NCI-H524 treated with DMSO at 0.1 percent for 48 hours (cell line): ENCODE results near the gene FOXP1.
A peak's percentile ranks its signal among the peaks of the same experiment; 100 is the strongest.

ENCODE experiments used
- DNase-seq: peaks from one replicate; lab custom pipeline; 2025; lab: John Stamatoyannopoulos, UW

FOXP1 gene

GRCh38 chr3:71583566-71584393 lies at the start of gene FOXP1:
Gene FOXP1 (minus strand): TSS chr3:71583728. CDS start chr3:71198381, 385,347 bp downstream.
- DNase-seq = peak; percentile 43

DNA sequence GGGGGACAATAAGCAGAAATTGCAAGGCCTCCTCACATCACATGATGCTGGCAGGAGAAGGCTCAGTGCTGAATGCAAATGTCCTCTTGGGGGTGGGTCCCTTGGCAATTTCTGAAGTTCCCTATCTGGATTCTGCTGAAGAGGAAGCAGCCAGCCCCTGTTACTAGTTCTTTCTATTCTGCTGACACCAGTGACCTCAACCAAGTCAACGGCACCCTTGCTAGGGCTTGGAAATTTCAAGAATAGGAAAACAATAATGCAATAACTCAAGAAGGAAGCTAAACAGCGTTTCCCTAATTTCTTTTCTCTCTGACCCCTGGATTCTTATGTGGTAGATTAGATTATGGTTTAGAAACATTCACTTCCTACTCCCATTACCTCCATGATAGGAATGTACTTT lies 46.2 kb upstream of the FOXP1 start:
- DNase-seq = no peak

DNA sequence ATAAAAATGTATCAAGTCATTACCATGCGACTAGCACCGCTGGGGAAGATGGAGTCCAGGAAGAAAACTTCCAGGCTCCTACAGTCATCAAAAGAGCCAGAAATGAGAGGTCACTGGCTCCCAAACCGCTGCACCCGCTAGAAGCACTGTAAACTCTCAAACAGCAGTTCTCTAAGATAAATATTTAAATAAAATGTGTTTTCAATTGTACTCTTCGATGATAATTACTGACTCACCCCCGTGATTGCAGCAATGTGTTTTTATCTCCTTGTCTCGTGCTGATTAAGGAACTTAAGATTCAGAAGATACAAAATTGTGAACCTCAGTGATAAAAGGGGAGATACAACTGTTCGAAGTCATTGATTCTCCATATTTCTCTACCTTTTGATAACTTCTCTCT lies 45.8 kb upstream of the FOXP1 start:
- no peak for DNase-seq

GRCh38 chr3:71628522-71628921 lies 45.0 kb upstream of the FOXP1 start:
- no peak for DNase-seq

DNA sequence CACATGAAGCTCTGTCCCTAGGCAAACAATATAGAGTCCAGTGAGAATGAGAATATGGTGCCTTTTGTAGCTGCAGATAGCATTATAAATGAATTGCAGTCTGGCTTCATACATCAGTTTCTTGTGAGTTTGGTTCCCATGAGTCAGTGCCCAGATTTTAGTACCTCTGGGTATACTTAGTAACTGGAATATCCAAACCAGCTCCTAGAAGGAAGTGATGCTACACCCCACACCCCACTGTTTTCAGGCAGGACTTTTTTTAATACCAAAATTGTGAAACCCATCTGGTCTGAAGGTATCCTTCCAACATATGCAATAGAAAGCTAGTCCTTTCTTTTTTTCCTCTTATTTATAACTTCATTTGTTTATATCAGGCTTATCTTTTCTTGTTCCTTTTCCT lies 42.1 kb upstream of the FOXP1 start:
- DNase-seq = no peak

DNA sequence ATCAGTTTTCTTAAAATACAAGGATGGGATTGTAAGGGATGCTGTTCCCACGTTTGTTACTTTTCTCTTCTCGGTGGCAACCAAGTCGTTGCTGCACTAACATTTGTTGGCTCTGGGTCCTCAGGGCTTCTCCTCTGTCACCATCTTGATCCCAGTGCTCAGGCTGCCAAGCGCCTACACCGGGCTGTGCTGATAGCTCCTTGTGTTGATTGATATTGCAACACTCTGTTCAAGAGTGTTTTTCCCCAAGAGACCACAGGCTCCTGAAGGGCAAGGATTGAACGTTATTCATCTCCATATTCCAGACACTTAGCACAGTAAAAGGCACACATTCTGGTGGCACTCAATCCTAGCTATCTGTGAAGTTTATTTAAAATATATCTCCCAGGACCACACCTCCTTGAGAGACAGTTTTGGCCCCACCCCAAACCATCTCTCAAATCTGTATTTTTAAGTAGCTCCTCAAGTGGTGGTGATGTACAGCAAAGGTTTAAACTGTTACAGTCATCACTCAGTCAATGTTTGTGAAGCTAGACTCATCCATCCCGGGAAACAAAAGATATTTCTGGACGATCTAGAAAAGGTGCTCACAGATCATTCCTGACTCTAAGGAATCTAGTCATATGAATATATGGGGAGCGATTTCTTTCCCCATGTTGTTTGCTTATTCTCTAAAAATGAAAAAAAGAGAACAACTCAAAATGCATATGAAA lies 38.5 kb upstream of the FOXP1 start:
- DNase-seq = no peak

- no peak for DNase-seq
Observed at GRCh38 chr3:71618538-71618937, 35.0 kb upstream of the FOXP1 start.

GRCh38 chr3:71616571-71617021 lies 33.1 kb upstream of the FOXP1 start:
- no peak for DNase-seq

DNA sequence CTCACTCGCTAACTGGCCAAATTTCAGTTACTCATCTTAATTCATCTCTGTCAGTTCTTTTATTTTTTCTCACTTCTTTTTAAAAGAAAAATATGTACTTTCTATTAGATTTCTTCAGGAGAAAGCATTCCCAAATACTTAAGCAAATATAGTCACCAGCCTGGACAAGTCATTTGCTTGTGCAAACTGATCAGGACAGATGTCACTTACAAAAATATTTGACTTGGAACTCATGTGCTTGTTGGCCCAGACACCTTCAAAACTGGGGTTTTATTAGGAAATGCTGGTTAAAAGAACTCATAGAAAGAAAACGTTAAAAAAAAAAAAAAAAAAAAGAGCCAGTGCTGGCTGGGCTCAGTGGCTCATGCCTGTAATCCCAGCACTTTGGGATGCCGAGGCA lies 31.3 kb upstream of the FOXP1 start:
- DNase-seq = no peak

DNA sequence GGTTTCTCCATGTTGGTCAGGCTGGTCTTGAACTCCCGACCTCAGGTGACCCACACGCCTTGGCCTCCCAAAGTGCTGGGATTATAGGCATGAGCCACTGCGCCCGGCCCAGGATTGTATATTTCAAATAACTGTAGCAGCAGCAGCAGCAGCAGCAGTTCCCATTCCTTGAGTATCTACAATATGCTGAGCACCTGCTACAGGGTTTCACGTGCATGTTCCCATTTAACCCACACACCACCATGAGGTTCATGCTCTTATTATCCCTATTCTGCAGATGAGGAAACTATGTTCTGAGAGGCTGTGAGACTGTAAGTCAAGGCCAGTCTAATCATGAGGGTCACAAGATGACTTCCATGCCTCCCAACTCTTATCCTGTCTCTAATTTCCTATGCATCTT lies 30.9 kb upstream of the FOXP1 start:
- DNase-seq = no peak

- DNase-seq = no peak
Observed at GRCh38 chr3:71611099-71611498, 27.6 kb upstream of the FOXP1 start.

- DNase-seq = no peak
Observed at GRCh38 chr3:71607364-71607763, 23.8 kb upstream of the FOXP1 start.

DNA sequence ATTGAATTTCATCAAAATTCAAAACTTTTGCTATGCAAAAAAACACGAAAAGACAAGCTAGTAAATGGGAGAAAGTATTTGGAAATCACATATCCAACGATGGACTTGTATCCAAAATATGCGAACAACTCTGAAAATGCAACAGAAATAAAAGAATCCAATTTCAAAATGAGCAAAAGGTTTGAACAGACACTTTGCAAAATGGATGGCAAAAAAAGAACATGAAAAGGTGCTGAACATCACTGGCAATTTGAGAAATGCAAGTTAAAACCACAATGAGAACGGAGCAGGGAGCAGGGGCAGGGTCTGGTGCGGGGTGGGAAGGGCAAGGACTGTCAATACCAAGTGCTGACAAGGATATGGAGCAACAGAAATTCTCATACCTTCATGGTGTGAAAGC lies 23.1 kb upstream of the FOXP1 start:
- no peak for DNase-seq

DNA sequence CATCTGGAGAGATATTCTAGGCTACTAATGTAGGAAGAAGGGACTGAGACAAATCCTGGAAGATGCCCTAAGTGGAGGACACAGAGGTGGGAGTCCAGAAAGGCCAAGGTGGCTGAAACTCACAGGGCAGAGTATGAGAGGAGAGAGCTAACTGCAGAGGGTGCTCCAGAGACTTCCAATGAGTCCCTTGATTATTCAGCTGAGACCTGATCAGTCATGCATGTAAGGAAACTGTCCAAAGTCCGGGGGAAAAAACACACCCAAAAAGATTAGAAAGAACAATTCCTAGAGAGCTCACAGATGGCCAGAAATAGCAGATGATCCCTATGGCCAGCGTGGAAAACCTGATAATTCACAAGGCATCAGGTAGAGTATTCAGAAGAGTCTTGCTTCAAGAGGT lies 18.7 kb upstream of the FOXP1 start:
- DNase-seq = no peak

DNA sequence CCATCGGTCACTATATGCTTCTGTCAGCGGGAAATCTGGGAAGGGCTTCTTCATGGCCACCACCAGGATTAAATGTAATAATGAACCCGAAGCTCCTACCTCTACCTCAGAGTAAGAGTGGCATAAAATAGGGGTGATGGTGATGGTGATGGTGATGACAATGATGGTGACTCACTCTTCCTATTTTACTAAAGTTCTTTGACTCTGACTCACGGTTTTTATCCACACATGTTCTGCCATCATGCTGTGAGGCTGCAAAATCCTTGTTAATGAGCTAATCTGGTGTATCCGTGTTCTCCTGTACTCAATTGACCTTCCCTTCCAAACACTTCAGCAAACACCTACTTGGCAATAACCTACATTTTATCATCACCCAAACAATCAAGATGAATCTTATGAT lies 18.3 kb upstream of the FOXP1 start:
- no peak for DNase-seq

DNA sequence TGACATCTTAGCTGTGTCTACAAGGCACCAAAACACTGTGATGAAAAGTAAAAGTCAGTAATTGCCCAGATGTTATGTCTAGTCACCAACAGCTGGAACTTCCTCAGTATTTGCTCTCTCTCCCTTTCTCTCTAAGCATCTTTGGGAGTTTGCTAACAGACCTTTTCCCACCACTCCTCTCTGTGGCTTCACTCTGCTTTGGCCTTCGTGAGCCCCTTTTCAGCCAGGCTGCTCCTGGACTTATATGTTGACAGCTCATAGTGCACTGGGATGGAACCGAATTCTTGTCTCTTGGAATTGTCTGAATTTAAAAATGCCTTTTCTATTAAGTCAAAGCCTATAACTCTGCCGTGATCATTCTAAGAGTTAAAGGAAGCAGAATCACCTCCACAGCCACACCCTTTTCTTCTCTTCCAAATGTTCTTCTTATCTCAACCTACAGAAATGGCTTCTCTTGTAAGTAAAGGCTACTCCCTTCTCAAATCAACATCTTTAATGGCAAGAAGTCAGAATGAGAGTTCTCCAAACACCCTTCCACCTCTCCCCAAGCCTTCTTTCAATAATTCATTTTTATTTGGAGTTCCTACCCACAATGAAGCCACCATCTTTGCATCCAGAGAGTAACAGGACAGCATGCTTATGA lies 17.2 kb upstream of the FOXP1 start:
- no peak for DNase-seq

GRCh38 chr3:71599416-71599815 lies 15.9 kb upstream of the FOXP1 start:
- no peak for DNase-seq

DNA sequence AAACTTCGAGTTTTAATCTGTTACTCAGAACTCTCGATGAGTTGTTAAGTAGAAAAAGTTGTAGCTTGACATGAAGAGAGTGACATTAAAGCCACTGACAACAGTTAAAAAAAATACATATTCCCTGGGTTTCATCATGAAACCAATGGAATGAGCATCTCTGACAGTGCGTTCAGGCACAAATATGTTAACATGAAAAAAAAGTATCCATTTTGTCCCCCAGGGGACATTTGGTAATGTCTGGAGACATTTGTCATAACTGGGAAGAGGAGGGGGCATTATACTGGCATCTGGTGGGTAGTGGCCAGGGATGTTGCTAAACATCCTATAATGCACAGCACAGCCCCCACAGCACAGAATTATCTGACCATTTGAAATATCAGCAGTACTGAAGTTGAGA lies 14.8 kb upstream of the FOXP1 start:
- DNase-seq = no peak

- no peak for DNase-seq
Observed at GRCh38 chr3:71597286-71597685, 13.8 kb upstream of the FOXP1 start.

DNA sequence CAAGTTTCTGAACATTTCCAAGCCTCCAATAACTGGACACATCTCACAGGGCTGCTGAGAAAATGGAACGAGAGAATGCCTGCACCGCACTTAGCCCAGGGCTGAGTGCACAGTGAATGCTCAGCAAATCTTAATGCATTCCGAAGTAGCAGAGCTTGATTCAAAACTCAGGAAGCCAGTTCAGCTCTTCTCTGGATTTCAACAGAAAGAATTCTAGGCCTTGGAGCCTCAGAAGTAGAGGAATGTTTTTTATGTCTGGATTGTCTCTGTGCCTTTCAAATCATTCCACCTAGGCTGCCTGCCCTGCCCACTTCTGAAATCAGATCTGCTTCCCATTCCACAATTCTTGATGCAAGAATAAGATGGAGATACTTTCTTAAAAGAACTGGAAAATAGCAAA lies 9.6 kb upstream of the FOXP1 start:
- no peak for DNase-seq

GRCh38 chr3:71591101-71591500 lies 7.6 kb upstream of the FOXP1 start:
- no peak for DNase-seq

DNA sequence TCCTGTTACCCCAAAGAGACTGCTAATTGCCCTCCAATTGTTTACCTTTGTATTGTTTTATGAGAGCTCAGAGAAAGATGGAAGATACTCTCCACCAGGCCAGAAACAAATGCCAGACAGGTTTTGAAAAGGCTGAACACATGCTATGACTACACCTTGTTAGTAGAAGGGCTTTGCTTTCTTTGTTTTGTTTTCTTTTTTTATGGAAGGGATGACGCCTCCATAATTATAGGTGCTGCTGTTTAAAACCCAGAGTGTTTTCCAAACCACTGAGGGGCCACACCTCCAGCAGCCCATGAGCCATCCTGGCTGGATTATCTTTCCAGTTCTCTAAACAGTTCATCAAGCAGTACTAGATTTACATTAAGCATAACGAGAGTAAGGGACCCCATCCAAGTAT lies 5.6 kb upstream of the FOXP1 start:
- DNase-seq = no peak

GRCh38 chr3:71587958-71588357 lies 4.4 kb upstream of the FOXP1 start:
- DNase-seq = no peak
